ENCODE data around the gene MYO3B.
"Not testable (repeated sequence)": the region's sequence is repeated elsewhere in the genome, so short reads cannot be mapped to it uniquely, and the experiment has no call there.

Gene MYO3B

GRCh38 chr2:170206246-170206645 lies 28.3 kb downstream of the MYO3B start:
- TF ChIP-seq, protein P1, sequence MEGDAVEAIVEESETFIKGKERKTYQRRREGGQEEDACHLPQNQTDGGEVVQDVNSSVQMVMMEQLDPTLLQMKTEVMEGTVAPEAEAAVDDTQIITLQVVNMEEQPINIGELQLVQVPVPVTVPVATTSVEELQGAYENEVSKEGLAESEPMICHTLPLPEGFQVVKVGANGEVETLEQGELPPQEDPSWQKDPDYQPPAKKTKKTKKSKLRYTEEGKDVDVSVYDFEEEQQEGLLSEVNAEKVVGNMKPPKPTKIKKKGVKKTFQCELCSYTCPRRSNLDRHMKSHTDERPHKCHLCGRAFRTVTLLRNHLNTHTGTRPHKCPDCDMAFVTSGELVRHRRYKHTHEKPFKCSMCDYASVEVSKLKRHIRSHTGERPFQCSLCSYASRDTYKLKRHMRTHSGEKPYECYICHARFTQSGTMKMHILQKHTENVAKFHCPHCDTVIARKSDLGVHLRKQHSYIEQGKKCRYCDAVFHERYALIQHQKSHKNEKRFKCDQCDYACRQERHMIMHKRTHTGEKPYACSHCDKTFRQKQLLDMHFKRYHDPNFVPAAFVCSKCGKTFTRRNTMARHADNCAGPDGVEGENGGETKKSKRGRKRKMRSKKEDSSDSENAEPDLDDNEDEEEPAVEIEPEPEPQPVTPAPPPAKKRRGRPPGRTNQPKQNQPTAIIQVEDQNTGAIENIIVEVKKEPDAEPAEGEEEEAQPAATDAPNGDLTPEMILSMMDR (IDR thresholded peaks at IDR 0.05; ENCODE audit: low read depth, low read length) = no peak
- DNase-seq = no peak
- no peaks in the 10 kb centered on the region for H3K9me3 ChIP-seq (ENCODE audit: severe bottlenecking)
- H3K27me3 ChIP-seq (ENCODE audit: insufficient read depth, low read depth, severe bottlenecking) = no peaks in the 10 kb centered on the region
- H3K27ac ChIP-seq = no peak overlapping the region
- no peak overlapping the region for H3K4me3 ChIP-seq (ENCODE audit: low read depth, low read length)
- no peaks in the 10 kb centered on the region for H3K36me3 ChIP-seq

GRCh38 chr2:170206805-170207407 lies 29.0 kb downstream of the MYO3B start:
- H3K27ac ChIP-seq = no peak overlapping the region
- H3K4me3 ChIP-seq (ENCODE audit: low read depth, low read length) = no peak overlapping the region
- H3K27me3 ChIP-seq (ENCODE audit: insufficient read depth, low read depth, severe bottlenecking) = no peaks in the 10 kb centered on the region
- TF ChIP-seq, protein P1 (IDR thresholded peaks at IDR 0.05; ENCODE audit: low read depth, low read length) = no peak
- H3K36me3 ChIP-seq = no peaks in the 10 kb centered on the region
- no peak for DNase-seq
- no peaks in the 10 kb centered on the region for H3K9me3 ChIP-seq (ENCODE audit: severe bottlenecking)

GRCh38 chr2:170207901-170208300 lies 30.0 kb downstream of the MYO3B start:
- no peak for DNase-seq
- Histone ChIP-seq H3K27ac (no peak overlapping the region), H3K27me3 (ENCODE audit: insufficient read depth, low read depth, severe bottlenecking) (no peaks in the 10 kb centered on the region), H3K4me3 (ENCODE audit: low read depth, low read length) (no peak overlapping the region), H3K9me3 (ENCODE audit: severe bottlenecking) (no peaks in the 10 kb centered on the region), H3K36me3 (no peaks in the 10 kb centered on the region)
- TF ChIP-seq, protein P1 (IDR thresholded peaks at IDR 0.05; ENCODE audit: low read depth, low read length) = no peak

DNA sequence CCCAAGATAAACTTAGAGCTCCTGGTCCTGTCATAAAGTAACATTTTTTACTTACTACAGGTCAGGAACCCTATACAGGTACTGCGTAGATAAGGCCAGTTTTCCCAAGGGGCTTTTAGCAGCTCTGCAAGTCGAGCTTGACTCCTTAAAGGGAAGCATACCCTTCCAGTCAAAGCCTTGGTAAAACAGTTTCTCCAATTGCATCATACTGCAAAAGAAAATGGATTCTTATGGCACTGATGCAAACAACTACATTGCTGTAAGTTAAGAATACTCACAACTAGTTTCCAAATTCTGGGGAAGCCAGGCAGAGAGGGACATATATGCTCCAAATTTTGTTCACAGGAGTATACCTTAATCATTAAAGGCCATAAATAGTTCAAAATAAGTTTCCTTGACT lies 31.0 kb downstream of the MYO3B start:
- H3K9me3 ChIP-seq (ENCODE audit: severe bottlenecking) = no peaks in the 10 kb centered on the region
- H3K27ac ChIP-seq = no peak overlapping the region
- no peaks in the 10 kb centered on the region for H3K36me3 ChIP-seq

DNA sequence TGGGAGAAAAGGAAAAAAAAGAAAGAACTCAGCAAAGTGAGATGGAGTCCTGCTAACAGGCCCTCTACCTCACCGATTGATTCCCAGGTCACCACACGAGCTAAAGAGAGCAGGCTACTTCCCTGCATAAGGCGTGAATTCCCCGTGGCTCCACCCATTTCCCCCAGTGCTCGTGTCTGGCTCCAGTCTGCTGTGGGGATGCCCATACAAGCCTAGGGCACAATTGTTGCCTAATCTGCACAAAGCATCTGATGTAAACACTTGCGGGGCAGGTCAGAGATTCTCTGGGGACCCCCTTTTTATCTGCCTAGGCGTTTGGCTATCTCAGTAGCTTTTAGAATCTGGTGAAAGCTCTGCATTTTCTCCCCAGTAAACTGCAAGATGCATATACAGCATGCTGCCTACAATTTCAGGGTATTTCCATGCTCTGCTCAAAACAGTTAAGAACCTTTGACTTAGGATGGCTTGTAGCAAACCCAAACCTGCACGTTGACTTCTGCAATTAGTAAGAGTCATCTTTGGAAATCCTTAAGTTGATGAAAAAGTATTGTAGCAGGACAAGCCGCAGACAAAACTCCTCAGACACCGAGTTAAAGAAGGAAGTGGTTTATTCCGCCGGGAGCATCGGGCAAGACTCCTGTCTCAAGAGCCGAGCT lies 34.8 kb downstream of the MYO3B start:
- no peak for DNase-seq
- Histone ChIP-seq H3K9me3 (ENCODE audit: severe bottlenecking) (no peaks in the 10 kb centered on the region), H3K4me3 (ENCODE audit: low read depth, low read length) (no peak overlapping the region), H3K27ac (no peak overlapping the region), H3K36me3 (no peaks in the 10 kb centered on the region), H3K27me3 (ENCODE audit: insufficient read depth, low read depth, severe bottlenecking) (no peaks in the 10 kb centered on the region)
- TF ChIP-seq, protein P1 (IDR thresholded peaks at IDR 0.05; ENCODE audit: low read depth, low read length) = no peak

More for the DNA sequence above, 31.0 kb downstream of the MYO3B start:
- TF ChIP-seq, protein P1 (IDR thresholded peaks at IDR 0.05; ENCODE audit: low read depth, low read length) = no peak
- no peak for DNase-seq
- no peaks in the 10 kb centered on the region for H3K27me3 ChIP-seq (ENCODE audit: insufficient read depth, low read depth, severe bottlenecking)
- H3K4me3 ChIP-seq (ENCODE audit: low read depth, low read length) = no peak overlapping the region

- H3K36me3 ChIP-seq; H3K9me3 ChIP-seq (ENCODE audit: severe bottlenecking); H3K27me3 ChIP-seq (ENCODE audit: insufficient read depth, low read depth, severe bottlenecking); DNase-seq; H3K27ac ChIP-seq; H3K4me3 ChIP-seq (ENCODE audit: low read depth, low read length): not testable (repeated sequence)
Measured at GRCh38 chr2:170213281-170213625, 35.3 kb downstream of the MYO3B start.
